HG03354 (cell line): Measurements from ENCODE around the gene TSR2.
"Not testable (repeated sequence)": the region's sequence is repeated elsewhere in the genome, so short reads cannot be mapped to it uniquely, and the experiment has no call there.

Source experiments
- ATAC-seq: cut with Tn5 transposase; IDR thresholded peaks from one replicate; pipeline ENCODE4 v1.9.1; 2021; ENCODE audit warnings: mild to moderate bottlenecking; ENCODE audit not compliant: unreplicated experiment, poor library complexity, severe bottlenecking

The TSR2 gene

DNA sequence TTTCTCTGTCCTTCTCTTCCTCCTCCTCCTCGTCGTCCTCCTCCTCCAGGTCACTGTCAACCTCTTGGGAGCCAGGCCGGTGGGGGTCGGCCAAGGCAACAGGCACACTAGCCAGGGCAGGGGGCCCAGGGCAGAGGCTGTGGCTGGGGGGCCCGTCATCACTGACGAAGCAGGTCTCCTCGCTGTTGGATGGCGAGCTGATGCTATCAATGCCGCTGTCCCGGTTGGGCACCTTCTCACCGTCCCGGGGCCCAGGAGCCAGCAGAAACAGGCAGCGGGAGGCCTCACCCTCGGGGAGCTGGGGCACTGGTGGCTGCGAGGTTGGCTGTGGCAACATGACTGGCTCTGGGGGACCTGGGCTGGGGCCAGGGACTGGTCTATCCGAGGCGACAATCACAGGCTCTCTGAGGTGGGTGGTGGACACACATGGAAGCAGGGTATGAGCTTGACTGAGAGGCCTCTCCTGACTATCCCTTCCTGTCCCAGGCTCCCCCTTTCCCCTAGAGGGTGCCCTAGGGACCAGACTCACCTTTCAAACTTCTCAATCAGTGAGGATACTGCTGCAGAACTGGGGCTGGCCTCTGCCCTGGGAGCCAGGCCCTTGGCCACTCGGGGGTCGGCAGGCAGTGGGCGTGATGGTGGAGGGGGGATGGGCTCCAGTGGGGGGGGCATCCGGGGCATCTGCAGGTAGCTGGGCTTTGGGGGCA, 30.0 kb downstream of the TSR2 start:
- ATAC-seq: no peak

DNA sequence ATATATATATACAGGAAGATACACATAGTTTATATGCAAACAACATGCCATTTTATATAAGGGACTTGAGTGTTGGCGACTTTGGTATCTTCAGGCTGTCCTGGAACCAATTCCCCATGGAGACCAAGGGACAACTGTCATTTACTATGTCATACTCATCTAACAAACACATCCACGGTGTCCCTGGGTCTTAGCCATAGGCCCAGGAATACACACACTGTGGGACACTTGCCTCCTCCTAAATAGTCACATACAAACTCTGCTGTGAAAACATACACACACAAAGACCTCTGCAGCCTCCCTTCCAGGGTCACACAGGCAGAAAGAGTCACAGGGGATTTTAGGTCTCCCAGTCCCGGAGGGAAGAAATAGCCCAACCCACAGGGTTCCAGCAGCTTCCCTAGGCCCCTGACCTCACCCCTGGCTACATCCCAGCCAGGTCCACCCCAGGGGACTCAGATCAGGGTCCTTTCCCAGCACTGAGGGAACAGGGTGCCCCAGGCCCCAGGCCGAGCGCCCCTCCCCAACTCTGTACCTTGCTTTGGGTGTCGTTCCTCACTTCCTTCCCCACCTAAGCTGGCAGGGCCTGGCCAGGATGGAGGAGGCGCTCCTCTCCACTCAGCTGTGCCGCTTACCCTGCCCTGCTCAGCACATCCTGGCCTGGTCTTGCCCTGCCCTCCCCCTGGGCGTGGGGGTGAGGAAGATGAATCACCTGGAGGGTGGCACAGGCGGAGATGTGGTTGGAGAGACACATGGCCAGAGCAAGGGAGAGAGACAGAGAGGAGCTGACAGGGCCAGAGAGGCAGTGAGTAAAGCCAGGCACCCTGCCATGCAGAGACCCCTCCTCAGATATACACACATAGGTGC, 34.0 kb downstream of the TSR2 start:
- no peak for ATAC-seq

DNA sequence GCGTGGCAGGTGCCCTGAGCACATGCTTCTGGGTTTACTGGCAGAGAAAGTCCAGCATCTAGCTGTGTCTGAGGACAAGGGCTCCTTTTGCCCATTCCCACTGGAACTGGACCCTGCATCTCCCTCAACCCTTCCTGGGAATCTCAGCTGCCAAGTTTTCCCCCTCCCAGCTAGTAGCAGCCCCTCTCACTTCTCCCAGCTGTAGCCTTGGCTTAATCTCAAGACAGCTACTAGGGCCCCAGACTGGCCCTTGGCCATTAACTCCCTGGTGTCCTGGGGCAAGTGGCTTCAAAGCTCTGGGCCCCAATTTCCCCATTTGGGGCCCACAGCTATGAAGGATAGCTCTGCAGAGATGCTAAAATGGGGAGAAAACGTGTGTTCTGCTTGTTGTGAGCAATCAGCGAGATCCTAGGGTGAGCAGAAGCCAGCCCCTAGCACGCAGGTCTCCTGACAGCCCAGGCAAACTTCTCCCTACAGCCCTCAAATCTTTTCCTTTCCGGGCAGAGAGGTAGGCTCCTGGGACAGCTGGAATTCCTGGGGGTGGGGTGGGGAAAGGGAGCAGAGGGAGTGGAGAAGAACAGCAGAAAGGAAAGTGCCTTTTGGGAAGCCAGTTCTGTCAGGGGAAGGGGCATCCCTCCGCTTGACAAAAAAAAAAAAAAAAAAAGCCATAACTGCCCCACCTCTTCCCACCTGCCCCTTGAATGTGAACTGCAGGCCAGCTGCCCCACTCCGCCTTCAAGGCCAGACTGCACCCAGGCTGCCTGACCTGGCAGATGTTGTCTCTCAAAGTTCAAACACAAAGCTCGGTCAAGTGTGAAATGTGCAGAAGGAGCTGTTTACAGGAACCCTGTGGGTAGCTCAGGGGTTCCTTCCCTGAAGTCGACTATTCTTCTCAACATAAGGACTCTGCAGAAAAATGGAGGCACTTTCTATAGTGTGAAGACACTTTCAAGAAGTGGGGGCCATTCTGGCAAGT, 39.2 kb downstream of the TSR2 start:
- no peak for ATAC-seq

DNA sequence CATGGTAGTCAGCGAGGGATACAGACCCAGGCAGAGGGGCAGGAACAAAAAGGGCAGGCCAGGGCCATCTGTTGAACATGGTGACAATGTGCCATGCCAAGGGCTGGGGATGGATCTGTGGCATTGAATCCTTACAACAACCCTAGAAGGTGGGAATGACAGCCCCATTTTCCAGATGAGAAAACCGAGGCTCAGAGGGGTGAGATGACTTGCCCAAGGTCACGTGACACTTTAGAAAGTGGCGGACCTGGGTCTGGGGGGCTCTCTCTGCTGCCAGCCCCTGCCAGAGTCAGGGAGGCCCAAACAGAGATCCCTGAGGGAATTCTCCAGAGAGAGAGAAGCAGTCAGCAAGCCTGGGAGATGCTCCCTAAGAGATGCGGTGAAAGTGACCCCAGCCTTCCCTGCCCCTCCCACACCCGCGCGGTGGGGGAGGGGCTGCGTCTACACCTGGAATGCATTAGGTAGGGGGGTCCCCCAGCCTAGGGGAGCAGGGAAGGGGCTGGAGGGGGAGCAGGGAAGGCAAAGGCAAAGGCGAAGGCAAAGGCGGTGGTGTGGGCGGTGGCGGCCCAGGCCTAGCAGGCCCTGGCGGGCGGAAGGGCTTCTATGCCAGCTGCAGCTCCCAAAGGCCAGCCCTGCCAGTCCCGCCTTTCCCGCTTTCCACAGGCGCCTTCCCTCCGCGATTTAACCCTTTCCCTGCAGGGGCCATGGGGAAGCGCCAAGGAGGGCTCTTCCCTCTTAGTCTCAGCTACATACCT, 42.8 kb downstream of the TSR2 start:
- no peak for ATAC-seq

DNA sequence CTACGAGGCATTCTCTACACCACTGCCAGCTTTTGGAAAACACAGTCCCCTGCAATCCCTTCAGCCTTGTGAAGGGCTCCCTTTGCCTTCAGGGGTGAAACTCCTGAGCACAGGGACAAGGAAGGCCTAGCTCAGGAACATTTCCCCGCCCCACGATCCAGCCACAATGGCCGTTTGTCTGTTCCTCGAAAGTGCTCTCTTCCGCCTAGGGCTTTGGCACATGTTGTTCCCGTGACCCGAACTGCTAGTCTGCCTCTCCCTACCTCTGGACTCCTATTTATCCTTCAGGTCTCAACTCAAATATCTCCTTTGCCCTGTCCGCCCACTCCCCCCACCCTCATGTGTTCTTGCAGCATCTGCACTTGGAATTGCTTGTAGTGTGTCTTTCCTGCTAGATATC, 43.7 kb downstream of the TSR2 start:
- ATAC-seq: no peak

DNA sequence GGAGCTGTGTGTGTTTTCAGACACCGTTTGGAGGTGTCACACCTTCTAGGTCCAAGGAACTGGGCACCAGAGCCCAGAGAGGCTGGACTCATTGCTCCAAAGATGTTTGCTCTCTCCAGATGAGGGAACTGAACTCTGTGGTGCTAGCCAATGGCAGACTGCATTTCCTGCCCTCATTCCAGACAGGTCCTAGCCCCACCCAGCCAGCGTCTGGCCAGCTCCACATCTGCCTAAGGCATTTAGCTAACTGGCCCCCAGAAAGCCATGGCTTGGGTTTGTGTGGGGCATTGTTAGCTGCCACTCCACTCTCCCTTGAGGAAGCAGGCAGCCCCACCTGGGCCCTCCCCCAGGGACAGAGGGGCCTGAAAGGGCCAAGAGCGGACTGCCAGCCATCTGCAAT, 44.5 kb downstream of the TSR2 start:
- no peak for ATAC-seq

DNA sequence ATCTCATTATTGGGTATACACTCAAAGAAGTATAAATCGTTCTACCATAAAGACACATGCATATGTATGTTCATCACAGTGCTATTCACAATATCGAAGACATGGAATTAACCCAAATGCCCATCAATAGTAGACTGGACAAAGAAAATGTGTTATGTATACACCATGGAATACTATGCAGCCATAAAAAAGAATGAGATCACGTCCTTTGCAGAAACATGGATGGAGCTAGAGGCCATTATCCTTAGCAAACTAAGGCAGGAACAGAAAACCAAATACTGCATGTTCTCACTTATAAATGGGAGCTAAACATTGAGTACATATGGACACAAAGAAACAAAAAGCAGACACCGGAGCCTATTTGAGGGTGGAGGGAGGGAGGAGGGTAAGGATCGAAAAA, 49.6 kb downstream of the TSR2 start:
- ATAC-seq: not testable (repeated sequence)

DNA sequence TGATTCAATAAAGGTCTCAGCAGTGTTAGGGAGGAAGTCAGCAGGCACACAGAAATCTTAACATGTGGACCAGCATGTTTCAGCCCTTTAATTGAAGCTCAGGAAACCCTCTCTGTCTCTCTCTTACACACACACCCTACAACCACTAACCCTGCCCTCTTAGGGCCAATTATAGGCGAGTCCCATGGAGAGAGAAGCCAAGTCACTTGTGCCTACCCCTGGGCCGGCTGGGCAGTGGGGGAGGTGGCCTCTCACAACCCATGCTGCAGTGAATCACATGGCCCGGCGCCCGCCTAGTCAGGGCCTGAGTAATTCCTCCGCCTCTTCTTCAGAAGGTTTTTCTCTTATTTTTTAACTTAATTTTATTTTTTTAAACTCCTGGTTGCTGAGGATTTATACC, 52.1 kb downstream of the TSR2 start:
- no peak for ATAC-seq

DNA sequence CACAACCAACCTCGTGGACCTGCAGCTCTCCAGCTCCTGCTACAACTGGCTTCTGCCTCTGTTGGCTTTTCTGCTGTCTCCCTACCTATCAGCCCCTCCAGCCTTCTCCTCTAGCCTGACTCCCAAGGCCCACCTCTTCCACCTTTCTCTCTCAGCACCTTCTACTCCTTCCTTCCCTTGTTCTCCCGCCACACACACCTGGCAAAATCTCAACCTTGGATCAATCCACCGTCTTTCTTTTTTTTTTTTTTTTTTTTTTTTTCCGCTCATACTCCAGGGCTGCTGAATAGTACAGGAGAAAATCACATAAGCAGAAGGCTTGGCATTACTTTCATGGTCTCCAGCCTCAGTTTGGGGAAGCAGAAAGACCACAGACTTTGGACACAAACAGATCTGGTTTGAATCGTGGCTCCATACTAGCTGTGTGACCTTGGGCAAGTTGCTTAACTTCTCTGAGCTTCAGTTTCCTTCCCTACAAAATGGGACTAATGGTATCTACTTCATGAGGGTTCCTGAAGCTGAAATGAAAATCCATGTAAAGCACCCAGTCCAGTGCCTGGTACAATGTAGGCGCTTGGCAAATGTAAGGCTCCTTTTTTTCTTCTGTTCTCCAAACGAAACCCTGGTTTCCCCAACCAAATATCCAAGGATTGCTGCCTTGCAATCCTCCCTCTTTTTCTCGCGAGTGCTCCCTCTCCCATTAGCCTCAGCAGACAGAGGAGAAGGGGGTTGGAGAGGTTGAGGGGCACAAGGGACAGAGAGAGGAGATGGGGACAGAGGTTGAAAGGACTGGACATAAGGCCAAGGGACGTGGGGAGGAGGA, 54.2 kb downstream of the TSR2 start:
- no peak for ATAC-seq
